Stimulated activated naive CD4-positive, alpha-beta T cell (primary cell): ENCODE results near the gene HDAC11.
A peak's percentile ranks its signal among the peaks of the same experiment; 100 is the strongest.
"Not testable (repeated sequence)": the region's sequence is repeated elsewhere in the genome, so short reads cannot be mapped to it uniquely, and the experiment has no call there.

ENCODE experiments used
- DNase-seq, 6 experiments: peaks; one replicate each; lab custom pipeline; 2025; lab: John Stamatoyannopoulos, UW

Gene HDAC11

DNA sequence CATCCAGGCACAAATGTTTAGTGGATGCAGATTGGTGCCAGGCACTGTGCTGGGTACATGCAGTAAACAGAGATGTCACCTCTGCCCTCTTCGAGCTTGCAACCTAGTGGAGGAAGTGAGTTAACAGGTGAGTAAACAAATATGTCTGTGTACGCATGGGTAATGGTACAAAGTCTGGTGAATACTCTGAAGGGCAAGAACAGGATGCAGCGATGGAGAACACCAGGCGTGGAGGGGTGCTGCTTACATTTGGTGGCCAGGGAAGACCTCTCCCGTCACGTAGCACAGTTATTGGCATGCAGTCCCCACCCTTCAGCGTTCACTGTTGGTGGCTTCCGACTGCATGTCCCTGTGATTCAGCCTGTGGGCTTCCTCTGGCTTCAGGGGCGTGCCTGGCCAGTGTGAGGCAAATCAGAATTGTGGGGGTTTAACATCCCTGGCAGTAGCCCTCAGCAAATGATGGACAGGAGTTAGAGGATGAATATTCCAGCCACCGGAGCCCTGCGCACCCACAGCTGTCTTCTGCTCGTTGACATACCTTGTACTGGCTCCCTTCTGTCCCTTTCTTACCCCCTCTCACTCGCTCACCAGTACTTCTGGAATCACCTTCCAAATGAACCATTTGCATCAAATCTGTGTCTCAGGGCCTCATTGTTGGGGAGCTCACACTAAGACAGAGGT is 9.1 kb upstream of the HDAC11 start:
- no peak for DNase-seq

DNA sequence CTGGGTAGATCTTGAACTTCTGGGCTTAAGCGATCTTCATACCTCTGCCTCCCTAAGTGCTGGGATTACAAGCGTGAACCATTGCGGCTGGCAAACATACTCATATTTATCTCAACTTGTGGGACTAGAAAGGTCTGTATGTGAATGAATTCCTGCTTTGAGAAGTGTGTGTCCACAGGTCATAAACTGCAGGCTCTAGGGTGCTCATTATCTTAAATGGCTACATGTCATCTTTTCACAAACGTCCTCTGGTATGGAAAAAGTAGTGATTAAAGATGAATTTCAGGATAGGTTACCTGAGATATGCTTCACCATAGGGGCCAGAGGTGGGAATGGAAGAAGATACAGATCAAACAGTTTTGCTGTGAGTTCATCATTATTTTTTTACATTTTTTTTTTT is 7.8 kb upstream of the HDAC11 start:
- no peak for DNase-seq

DNA sequence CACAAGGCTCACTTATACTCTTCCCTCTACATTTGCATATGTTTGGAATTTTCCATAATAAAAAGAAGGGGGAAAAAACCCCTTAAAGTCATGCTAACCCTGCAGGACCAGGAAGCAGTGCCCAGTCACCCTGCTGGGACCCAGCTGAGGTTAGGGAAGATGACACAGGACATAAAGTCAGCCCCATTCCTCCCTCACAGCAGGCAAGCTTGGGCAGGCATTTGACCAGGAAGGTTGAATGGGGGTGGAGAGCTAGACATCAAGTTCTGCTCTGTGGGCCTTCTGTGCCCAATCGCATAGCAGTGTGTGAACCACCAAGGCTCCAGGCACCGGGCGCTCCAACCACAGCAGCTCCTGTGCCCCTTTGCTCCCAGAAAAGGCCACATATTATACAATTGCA is 7.1 kb upstream of the HDAC11 start:
- DNase-seq = no peak

DNA sequence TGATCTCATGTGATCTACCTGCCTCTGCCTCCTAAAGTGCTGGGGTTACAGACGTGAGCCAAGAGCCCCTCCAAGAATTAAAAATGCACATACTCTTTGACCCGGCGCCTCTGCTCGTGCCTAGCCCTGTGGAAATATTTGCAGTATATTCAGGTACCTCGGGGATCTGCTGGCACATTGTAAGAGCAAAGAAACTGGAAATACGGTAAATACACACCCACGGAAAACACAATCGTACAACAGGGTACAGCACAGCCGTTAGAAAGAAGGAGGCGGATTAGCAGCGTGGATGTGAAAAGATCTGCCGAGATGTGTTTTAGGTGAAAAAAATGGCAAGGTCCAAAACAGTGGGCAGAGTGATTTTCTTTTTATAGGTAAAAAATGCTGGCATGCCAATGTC is 6.1 kb upstream of the HDAC11 start:
- DNase-seq = no peak

DNA sequence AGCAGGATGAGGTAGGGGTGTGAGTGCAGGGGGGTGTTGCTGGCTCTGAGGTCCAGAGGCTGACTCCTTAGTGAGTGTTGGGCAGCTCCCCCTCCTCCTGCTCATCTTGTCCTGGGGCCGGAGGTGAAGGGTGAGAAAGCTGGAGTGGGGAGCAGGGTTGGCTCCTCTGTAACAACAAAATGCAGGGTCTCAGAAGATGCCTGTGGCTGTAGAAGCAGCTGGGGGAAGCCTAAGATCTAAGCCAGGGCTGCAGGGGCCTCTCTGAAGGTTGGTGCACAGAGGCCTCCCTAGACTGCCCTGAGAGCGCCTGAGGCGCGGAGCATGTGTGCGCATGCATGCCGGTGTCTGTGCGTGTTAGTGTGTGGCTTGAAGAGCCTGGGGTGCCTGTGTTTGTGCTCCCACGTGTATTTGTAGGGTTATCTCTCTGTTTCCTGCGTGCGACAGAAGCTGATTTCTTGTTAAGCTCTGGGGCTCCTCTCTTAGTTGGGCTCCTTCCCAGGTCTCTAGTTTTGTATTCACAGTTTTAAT is 5.3 kb upstream of the HDAC11 start:
- no peak for DNase-seq

DNA sequence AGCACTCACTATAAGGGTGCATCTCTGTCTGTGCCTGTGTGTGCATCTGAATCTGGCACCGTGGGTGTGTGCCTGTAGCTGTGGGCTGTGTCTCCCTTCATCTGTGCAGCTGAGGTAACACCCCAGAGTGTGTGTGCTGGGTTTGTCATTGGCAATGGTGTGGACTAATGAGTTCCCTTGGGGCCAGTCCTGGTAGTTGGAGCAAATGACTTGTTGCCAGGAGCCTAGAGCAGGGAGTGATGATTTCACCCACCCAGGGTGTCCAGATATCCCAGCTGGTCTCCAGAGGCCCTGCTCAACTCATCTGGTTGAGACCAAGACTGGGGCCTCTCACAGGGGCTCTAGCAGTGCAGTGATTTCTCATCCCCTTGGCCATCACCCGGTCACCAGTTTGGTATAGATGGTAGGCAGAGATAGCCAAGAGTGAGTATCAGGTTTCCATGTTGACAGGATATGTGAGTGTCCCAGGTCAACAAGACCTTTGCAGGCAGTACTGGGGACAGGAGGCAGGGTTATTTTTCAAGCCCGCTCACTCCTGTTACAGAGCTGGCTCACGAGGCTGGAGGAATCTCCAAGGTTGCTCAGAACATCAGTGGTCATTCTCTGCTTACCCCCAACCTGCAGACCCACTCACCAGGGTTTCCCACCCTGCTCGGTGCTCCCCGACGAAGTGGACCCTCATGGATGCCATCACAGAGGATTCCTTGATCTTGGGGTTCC is 4.1 kb upstream of the HDAC11 start:
- DNase-seq = no peak

DNA sequence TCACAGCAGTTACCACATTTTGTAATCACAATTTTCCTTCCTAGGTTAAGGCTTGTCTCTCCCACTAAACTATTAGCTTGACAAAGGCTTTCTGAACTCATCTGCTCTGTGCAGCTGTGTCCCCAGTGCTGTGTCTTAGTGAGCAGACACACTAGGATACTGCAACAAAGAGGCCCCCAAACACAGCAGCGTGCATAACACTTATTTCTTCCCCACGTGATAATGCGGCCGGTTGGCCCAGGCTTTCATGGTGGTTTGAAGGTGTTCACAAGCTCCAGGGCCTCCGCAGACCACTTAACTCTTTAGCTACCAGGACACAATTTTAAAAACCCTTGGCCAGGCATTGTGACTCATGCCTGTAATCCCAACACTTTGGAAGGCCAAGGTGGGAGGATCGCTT is 2.2 kb upstream of the HDAC11 start:
- no peak for DNase-seq

DNA sequence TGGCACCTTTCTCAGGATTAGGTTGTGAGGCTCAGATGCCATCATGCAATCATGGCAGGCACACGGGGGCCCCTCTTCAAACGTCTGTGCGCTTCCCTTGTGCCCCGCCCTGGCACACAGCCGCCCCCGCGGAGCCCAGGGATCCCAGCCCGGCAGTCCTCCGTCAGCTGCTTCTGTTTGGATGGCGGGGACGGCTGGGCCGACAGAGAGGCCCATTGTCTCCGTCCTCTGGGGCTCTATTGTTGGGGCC is 849 bp upstream of the HDAC11 start:
- DNase-seq = peak in 1 of 6 experiments; percentile 38

DNA sequence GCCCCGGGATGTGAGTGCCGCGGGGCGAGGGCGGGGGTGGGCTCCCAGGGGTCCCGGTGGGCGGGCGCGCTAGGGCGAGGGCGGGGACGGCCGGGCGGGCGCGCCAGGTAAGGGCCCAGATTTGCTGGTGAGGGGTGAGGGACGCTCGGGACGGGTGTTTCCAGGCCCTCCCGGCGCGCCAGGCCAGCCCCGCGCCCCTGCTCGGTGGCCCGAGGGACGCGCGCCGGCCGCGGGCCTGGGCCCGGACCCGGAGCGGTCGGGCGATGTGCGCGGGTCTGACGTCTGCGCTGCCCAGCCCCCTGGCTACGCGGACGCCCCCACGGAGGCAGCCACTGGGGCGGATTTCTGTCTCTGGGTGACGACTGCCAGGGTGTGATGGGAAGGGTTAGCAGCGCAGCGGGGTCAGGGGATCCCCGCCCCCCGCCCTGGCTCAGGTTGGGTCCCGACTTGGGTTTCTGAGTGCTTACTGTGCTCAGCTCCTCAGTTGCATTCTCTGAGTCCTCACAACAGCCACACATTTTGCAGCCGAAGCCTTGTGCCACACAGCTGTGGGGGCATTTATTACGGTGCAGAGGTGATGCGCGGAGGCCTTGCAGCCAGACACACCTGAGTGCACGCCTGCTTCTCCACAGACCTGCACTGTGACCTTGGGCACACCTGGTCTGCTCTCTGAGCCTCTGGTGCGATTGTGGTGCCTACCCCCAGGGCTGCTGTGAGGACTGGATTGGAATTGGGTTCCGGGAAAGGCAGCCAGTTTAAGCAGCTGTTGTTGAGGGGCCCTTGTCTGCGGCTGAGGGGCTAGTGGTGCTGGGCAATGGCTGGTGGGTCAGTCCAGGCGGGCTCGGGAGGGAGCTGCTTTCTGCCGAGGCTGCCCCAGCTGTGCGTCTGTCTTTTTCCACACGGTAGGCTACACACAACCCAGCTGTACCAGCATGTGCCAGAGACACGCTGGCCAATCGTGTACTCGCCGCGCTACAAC is 523 bp downstream of the HDAC11 start:
- DNase-seq = peak; percentile 33 to 84 (median 64)

DNA sequence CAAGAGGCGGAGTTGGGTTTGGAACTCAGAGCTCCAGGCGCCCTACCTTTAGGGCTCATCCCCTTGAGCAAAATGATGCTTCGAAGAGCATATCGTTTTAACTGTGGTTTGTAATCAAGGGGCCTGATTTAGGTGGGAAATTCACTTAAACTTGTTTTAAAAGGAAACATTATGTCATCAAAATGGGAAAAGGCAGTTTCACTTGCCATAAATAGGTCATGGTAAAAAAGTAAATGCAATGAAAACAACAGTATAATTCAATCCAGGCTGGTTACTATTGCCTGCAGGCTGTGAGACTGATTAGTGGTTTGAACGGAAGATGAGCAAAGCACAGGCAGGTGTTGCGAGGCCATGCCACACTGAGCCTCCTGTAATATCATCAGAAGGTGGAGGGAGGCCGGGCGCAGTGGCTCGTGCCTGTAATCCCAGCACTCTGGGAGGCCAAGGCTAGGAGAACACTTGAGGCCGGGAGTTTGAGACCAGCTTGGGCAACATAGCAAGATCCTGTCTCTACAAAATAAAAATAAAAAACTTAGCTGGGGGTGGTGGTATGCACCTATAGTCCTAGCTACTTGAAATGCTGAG is 2.1 kb downstream of the HDAC11 start:
- DNase-seq = no peak

DNA sequence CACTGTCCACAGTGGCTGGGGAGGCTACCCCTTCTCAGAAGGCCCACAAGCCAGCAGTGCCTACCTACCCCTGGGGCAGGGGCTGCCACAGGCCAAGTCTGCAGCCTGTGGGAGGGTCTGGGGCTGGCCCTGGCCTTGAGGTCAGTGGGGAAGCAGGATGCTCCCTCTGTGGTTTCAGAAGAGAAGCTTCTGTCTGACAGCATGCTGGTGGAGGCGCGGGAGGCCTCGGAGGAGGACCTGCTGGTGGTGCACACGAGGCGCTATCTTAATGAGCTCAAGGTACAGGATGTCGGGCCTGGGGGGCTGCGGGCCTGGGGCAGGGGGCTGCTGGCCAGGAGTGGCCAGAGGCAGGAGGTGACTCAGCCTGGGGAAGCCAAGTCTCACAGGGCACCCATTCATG is 3.2 kb downstream of the HDAC11 start:
- DNase-seq = no peak

DNA sequence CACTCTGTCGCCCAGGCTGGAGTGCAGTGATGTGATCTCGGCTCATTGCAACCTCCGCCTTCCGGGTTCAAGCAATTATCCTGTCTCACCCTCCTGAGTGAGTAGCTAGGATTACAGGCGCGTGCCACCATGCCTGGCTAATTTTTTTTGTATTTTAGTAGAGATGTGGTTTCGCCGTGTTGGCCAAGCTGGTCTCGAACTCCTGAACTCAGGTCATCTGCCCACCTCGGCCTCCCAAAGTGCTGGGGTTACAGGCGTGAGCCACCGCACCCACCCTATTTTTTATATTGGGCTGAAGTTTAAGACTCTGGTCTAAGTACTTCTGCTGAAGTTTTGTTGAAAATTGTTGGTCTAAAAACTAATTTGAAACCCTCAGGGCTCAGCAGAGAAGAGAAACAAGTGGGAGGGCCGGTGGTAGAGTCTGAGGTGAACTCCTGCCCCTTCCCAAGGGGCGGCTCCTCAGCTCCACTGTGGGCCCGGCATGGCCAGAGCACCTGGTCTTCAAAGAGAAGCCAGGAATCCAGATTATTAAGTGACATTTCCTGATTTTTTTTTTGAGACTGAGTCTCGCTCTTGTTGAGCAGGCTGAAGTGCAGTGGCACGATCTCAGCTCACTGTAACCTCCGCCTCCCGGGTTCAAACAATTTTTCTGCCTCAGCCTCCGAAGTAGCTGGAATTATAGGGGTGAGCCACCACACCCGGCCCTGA is 4.0 kb downstream of the HDAC11 start:
- DNase-seq = no peak

DNA sequence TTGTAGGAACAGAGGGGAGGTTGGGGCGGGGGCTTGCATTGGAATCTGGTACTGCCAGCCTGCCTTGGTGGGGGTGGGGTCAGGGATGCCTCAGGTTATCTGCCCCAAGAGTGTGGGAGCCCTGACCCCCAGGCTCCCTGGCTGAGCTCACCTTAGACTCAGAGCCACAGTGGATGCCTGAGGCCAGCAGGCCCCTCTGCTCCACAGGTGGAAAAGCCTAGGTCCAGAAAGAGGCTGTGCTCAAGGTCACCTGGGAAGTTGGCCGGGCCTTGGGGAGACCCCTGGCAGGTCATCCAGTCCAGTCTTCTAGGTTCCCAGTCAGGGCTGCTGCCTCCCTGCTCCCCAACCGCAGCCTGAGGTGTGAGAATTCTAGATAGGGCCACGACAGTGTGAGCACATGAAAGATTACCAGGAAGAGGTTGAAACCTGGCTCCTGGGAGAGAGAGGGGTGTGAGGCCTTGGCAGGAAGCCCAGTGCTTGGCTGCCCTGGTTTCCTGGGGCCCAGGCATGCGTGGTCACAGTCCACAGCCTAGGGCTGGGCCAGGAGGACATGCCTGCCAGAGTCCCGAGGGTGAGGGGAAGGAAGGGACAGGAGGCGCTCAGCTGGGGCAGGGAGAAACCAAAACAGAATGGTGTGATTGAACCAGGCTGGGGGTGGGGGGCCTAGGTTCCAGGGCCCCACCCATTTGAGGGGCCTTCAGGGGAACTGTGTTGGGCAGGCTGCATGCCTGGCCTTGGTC is 4.9 kb downstream of the HDAC11 start:
- DNase-seq = no peak

DNA sequence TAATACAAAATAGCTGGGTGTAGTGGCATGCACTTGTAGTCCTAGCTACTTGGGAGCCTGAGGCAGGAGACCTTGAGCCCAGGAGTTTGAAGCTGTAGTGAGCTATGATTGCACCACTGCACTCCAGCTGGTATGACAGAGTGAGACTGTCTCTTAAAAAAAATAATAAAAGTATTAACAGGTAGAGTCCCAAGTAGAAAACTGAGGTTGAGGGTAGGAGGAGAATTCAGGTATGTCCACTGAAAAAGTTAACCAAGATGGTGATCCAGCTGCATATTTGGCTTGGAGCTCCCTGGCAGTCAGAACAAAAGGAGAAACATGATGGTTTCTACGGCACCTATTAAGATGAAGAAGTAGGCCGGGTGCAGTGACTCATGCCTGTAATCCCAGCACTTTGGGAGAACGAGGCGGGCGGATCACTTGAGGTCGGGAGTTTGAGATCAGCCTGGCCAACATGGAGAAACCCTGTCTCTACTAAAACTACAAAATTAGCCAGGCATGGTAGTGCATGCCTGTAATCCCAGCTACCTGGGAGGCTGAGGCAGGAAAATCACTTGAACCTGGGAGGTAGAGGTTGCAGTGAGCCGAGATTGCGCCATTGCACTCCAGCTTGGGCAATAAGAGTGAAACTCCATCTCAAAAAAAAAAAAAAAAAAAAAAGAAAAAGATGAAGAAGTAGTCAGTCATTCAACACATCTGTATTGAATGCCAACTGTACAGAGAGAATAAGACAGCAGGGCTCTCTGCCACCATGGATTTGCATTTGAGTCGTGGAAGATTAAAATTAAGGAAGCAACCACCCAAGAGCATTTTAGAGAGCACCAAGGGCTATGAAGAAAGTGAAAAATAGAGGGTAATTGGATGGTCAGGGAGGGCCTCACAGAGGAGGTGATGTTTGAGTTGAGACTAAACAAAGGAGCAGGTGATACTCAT is 5.8 kb downstream of the HDAC11 start:
- not testable (repeated sequence) for DNase-seq

DNA sequence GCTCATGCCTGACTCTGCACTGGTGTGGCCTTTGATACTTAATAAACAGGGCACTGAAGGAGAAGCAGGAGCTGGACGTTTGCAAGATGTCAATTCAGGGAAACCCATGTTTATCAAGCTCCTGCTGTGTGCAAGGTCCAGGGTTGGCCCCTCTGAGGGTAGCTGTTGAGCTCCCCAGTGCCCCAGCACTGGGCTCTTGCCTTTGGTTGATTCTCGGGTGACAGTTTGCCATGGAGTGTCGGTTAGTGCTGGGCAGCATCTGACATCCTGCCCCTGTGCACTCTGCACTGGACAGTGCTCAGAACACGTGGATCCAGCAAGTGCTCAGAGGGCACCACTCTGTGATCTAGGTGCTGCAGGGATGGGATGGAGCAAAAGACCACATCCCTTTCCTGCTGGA is 7.3 kb downstream of the HDAC11 start:
- no peak for DNase-seq

DNA sequence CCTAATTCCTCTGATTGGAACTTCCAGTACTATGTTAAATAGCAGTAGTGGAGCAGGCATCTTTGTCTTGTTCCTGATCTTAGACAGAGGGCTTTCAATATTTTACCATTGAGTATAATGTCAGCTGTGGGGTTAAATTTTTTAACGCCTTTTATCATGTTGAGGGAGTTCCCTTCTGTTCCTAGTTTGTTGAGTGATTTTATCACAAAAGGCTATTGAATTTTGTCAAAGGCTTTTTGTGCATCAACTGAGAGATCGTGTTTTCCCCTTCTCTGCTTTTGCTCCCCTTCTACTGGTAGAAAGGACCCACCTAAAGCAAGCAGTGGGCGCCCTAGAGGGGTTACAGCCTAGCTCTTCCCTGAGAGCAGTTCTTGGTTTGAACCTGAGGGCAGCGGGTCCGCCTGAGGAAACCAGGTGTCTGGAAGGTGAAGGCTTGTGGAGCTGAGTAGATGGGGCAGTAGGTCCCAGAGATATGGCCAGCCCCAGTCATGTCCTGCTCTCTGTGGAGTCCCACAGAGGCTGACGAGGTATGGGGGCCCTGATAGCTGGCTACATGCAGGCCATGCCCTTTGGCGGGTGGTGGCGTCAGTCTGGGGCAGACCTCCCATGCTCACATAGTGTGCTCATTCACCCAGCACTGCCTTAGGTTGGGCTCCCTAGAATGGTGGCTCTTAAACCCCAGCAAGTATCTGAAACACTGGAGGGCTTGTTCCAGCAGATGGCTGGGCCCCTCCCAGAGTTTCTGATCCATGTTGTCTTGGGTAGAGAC is 11.3 kb downstream of the HDAC11 start:
- DNase-seq = no peak

DNA sequence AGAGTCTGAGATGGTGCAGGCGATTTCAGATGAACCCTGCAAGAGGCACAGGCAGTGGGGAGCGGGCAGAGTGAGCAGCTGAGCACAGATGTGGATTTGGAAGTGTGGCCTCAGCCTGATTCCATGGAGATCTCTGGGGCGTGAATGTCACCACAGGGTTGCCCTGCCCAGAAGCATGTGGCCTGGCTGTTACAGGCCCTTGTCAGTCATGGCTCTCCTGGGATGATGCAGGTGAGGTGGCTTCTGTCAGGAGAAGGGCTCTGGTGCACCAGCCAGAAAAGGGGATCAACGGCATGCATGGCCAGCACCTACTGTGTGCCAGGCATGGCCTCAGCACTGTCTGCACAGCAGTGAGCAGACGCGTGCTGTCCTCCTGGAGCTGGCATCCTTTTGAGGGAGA is 11.9 kb downstream of the HDAC11 start:
- no peak for DNase-seq

DNA sequence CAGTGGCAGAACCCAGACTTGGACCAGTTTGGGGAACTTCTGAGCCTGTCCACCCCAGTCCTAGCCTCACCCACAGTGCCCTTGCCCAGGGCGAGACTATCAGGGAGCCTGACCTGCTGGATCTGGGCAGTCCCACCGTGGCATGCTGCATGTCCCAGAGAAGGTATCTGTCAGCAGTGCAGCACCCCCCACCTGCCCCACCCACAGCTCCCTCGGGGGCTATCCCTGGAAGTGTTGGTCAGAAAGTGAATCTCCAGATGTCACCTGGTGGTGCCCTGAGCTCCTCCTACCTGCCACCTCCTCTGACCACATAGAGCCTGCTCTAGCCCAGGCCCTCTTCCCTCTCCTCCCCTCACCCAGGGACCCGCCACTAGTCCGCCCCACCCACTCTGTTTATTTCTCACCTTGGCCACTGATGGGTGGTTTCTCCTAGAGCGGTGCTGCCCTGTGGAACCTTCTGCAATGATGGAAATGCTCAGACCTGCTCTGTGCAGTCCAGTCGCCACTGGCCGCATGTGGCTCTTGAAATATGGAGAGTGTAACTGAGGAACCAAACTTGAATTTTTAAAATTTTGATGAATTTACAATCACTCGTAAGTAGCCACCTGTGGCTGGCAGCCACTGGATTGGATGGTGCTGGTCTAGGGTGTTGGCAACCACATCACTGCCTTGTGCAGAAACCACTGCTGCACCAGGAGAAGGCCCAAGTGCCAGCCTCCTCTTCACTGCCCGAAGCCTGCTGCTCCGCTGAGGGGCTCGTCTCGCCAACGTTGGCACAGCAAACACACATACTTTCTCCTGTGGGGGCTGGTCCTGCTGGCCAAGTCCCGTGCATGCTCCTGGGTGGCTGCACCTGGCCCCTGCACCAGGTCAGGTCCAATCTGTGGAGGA is 13.1 kb downstream of the HDAC11 start:
- no peak for DNase-seq
